HCT116 (cell line): ENCODE measurements around the gene ZNF524. TPM values are rescaled to one million over a fixed set of nuclear protein-coding genes. Genes with fewer than 3 reads are reported as not detected.

Experiments used
- ATAC-seq: fragments of 200-7000 bp; cut with Tn5 transposase; 2 replicates; pipeline ENCODE4 v1.9.1; 2020; ENCODE audit warnings: mild to moderate bottlenecking, moderate library complexity
- BruUV-seq: library from RNA; stranded (reverse); fragments of 400-500 nt; replicated peaks from 2 replicates; lab custom pipeline; 2021; lab: Mats Ljungman, UMichigan
- CTCF ChIA-PET: fragments of 300-600 bp; sonication (Branson Sonifier 250); formaldehyde crosslinking; loops from one replicate; lab custom pipeline; 2021; ENCODE audit warnings: antibody characterized with exemption; lab: Charles Lee
- POLR2A ChIA-PET: fragments of 300-600, 350-600 bp; sonication (Branson Sonifier 250); formaldehyde crosslinking; loops from one replicate; lab custom pipeline; 2021; ENCODE audit warnings: antibody characterized with exemption; lab: Charles Lee
- RAD21 ChIA-PET, 2 experiments: fragments of 300-600 bp; sonication (Branson Sonifier 250); formaldehyde crosslinking; loops; one replicate each; lab custom pipeline; 2023; ENCODE audit warnings: low total read pairs in 2 of 2; ENCODE audit not compliant: uncharacterized antibody in 2 of 2, unreplicated experiment in 2 of 2, low non-redundant PET in 1 of 2; lab: Charles Lee
- DNase-seq: peaks from one replicate; pipeline ENCODE4 v3.0.0-alpha.2; 2010; ENCODE audit warnings: low read depth, low spot score
- H2AFZ ChIP-seq: fragments of 200-600 bp; shearing (Covaris generic), sonication (generic); 2 replicates; pipeline ENCODE4 v1.6.1; 2017; ENCODE audit warnings: low read depth, mixed run types, mixed read lengths, antibody characterized with exemption, low read length; ENCODE audit not compliant: poor library complexity, severe bottlenecking
- H3K27ac ChIP-seq: 2 replicates; pipeline ENCODE4 v1.5.1; 2012; ENCODE audit warnings: low read depth, low read length
- H3K27me3 ChIP-seq: fragments of 200-600 bp; sonication (generic); 2 replicates; pipeline ENCODE4 v1.6.1; 2016; ENCODE audit warnings: mixed run types, low read length, mixed read lengths; ENCODE audit not compliant: insufficient read depth
- H3K36me3 ChIP-seq, 2 experiments: fragments of 200-500 bp in 1 of 2; fragments of 200-600 bp in 1 of 2; sonication (Bioruptor generic) in 1 of 2; sonication (generic) in 1 of 2; 2 replicates each; pipeline versions ENCODE4 v1.5.1 to v1.6.1; 2014 to 2016; ENCODE audit warnings: low read length in 2 of 2, inconsistent platforms in 1 of 2, mixed read lengths in 1 of 2, mixed run types in 1 of 2; ENCODE audit not compliant: insufficient read depth in 2 of 2, control insufficient read depth in 1 of 2
- H3K4me1 ChIP-seq, 2 experiments: fragments of 200-600 bp in 1 of 2; sonication (generic) in 1 of 2; 2 replicates each; pipeline versions ENCODE4 v1.5.1 to v1.6.1; 2012 to 2017; ENCODE audit warnings: low read length in 2 of 2, inconsistent platforms in 1 of 2, mild to moderate bottlenecking in 1 of 2, mixed read lengths in 1 of 2, mixed run types in 1 of 2, moderate library complexity in 1 of 2; ENCODE audit not compliant: insufficient read depth in 2 of 2, control insufficient read depth in 1 of 2
- H3K4me2 ChIP-seq: fragments of 200-600 bp; sonication (generic); 2 replicates; pipeline ENCODE4 v1.6.1; 2017; ENCODE audit warnings: mixed run types, low read length, mixed read lengths
- H3K4me3 ChIP-seq, 2 experiments: fragments of 200-600 bp in 1 of 2; sonication (generic) in 1 of 2; replicated peaks in 1 of 2; 2 replicates each; pipeline ENCODE4 v1.5.1; 2011 to 2016; ENCODE audit warnings: low read length in 2 of 2, control low read depth in 1 of 2, low read depth in 1 of 2, mild to moderate bottlenecking in 1 of 2, mixed read lengths in 1 of 2, mixed run types in 1 of 2
- H3K79me2 ChIP-seq: fragments of 200-600 bp; sonication (generic); 2 replicates; pipeline ENCODE4 v1.6.1; 2017; ENCODE audit warnings: mild to moderate bottlenecking, mixed run types, low read length, moderate library complexity, mixed read lengths; ENCODE audit not compliant: insufficient read depth
- H3K9ac ChIP-seq: fragments of 200-600 bp; sonication (generic); 2 replicates; pipeline ENCODE4 v1.6.1; 2016; ENCODE audit warnings: low read length, mixed read lengths
- H3K9me2 ChIP-seq: fragments of 200-600 bp; sonication (generic), shearing (Covaris generic); 2 replicates; pipeline ENCODE4 v1.6.1; 2017; ENCODE audit warnings: mixed run types, mild to moderate bottlenecking, moderate library complexity; ENCODE audit not compliant: insufficient read depth
- H3K9me3 ChIP-seq, 2 experiments: fragments of 200-500 bp in 1 of 2; fragments of 200-600 bp in 1 of 2; sonication (Bioruptor generic) in 1 of 2; sonication (generic) in 1 of 2; 2 replicates each; pipeline ENCODE4 v1.6.1; 2014 to 2017; ENCODE audit warnings: low read length in 2 of 2, mixed read lengths in 2 of 2, inconsistent platforms in 1 of 2, low read depth in 1 of 2, mild to moderate bottlenecking in 1 of 2, mixed run types in 1 of 2, moderate library complexity in 1 of 2; ENCODE audit not compliant: control insufficient read depth in 1 of 2, insufficient read depth in 1 of 2
- H4K20me1 ChIP-seq: fragments of 200-600 bp; sonication (generic), shearing (Covaris generic); 2 replicates; pipeline ENCODE4 v1.6.1; 2017; ENCODE audit warnings: mixed run types, mild to moderate bottlenecking, moderate library complexity; ENCODE audit not compliant: insufficient read depth
- CBX3 ChIP-seq: IDR thresholded peaks from 2 replicates; pipeline ENCODE4 v1.6.1; 2012; ENCODE audit warnings: low read depth
- CTCF ChIP-seq, 3 experiments: fragments of 200-600 bp in 1 of 3; sonication (generic) in 1 of 3; IDR thresholded peaks in 2 of 3; conservative IDR thresholded peaks in 1 of 3; 2 replicates each; pipeline ENCODE4 v1.5.1; 2012 to 2017; ENCODE audit warnings: low read depth in 2 of 3, low read length in 2 of 3, antibody characterized with exemption in 1 of 3, borderline replicate concordance in 1 of 3, control low read depth in 1 of 3, mild to moderate bottlenecking in 1 of 3, mixed read lengths in 1 of 3, mixed run types in 1 of 3, moderate library complexity in 1 of 3; ENCODE audit not compliant: insufficient read depth in 1 of 3
- EGR1 ChIP-seq: IDR thresholded peaks from 2 replicates; pipeline ENCODE4 v1.6.1; 2012; ENCODE audit warnings: low read depth
- ELF1 ChIP-seq: IDR thresholded peaks from 2 replicates; pipeline ENCODE4 v1.6.1; 2012; ENCODE audit warnings: low read depth, borderline replicate concordance
- FOSL1 ChIP-seq: IDR thresholded peaks from 2 replicates; pipeline ENCODE4 v1.6.1; 2012; ENCODE audit warnings: low read depth
- JUND ChIP-seq: IDR thresholded peaks from 2 replicates; pipeline ENCODE4 v1.6.1; 2012
- MAX ChIP-seq: IDR thresholded peaks from 2 replicates; pipeline ENCODE4 v1.6.1; 2012
- POLR2A ChIP-seq: IDR thresholded peaks from 2 replicates; pipeline ENCODE4 v1.7.0; 2011; ENCODE audit warnings: borderline replicate concordance; ENCODE audit not compliant: insufficient read depth, insufficient read length; ENCODE audit errors: extremely low read depth
- POLR2AphosphoS5 ChIP-seq: IDR thresholded peaks from 2 replicates; pipeline ENCODE4 v1.6.1; 2011; ENCODE audit warnings: mild to moderate bottlenecking, low read depth, low read length, moderate library complexity
- RAD21 ChIP-seq: IDR thresholded peaks from 2 replicates; pipeline ENCODE4 v1.6.1; 2012; ENCODE audit warnings: low read depth, mild to moderate bottlenecking
- SIN3A ChIP-seq: IDR thresholded peaks from 2 replicates; pipeline ENCODE4 v1.6.1; 2012; ENCODE audit warnings: low read depth
- SP1 ChIP-seq: IDR thresholded peaks from 2 replicates; pipeline ENCODE4 v1.6.1; 2012; ENCODE audit warnings: low read depth
- YY1 ChIP-seq: IDR thresholded peaks from 2 replicates; pipeline ENCODE4 v1.6.1; 2011; ENCODE audit warnings: low read length, low read depth, moderate library complexity, mild to moderate bottlenecking; ENCODE audit not compliant: insufficient replicate concordance; ENCODE audit errors: extremely low read depth
- ZBTB33 ChIP-seq: IDR thresholded peaks from 2 replicates; pipeline ENCODE4 v1.6.1; 2011; ENCODE audit warnings: mild to moderate bottlenecking, low read length, moderate library complexity; ENCODE audit not compliant: insufficient replicate concordance; ENCODE audit errors: extremely low read depth
- ZFX ChIP-seq: fragments of 450-650 bp; IDR thresholded peaks from 2 replicates; pipeline ENCODE4 v1.6.1; 2017
- intact Hi-C: fragments of 100-400 bp; cut with micrococcal nuclease; formaldehyde crosslinking; loops from 2 replicates; pipeline ENCODE4 v1.10.0; 2022
- total RNA-seq: library from RNA; stranded (reverse); gene quantifications from one replicate; pipeline ENCODE4 v1.2.1, GENCODE V29; 2021; ENCODE audit not compliant: unreplicated experiment

The ZNF524 gene
- total RNA-seq, 1 experiment from 2014 or later, result 17.2 TPM

GRCh38 chr19:55643003-55643886 is 43.2 kb downstream of the ZNF524 start, which contains the start of gene ZNF581:
Gene ZNF581, plus strand, starts transcription at chr19:55643649. Its CDS starts 923 bp downstream, at chr19:55644572.
- Histone ChIP-seq H3K27me3 (no peaks in the 10 kb centered on the region), H2AFZ (no peak within 1 kb of the TSS), H3K9me3 (no peaks in the 10 kb centered on the region), H3K79me2 (peaks cover 57% of the 10 kb centered on the region), H3K4me1 (peaks cover 16 to 51% of the 10 kb centered on the region in 2 experiments; a peak in 3 of 4 replicates), H3K9ac (peak within 1 kb of the TSS; percentile 99), H4K20me1 (no peaks in the 10 kb centered on the region), H3K4me2 (peak within 1 kb of the TSS; percentile 75), H3K9me2 (no peaks in the 10 kb centered on the region), H3K4me3 (peak within 1 kb of the TSS; percentile 94 to 97), H3K27ac (peak within 1 kb of the TSS; percentile 96), H3K36me3 (peaks cover 10 to 12% of the 10 kb centered on the region in 2 experiments; a peak in 3 of 4 replicates)
- TF ChIP-seq SP1, result peak; percentile 69
- TF ChIP-seq POLR2AphosphoS5, result peak; percentile 70
- TF ChIP-seq POLR2A, result peak; percentile 91
- TF ChIP-seq ELF1, result no peak; the same call in 1 of the 2 replicates
- no peak for TF ChIP-seq RAD21
- TF ChIP-seq EGR1, result peak; percentile 79
- TF ChIP-seq ZBTB33, result no peak
- TF ChIP-seq JUND, result no peak
- TF ChIP-seq CTCF (IDR thresholded peaks at IDR 0.05 in 2 of 3, conservative IDR thresholded peaks at IDR 0.05 in 1 of 3; ENCODE audit: borderline replicate concordance in 1 of 3, insufficient read depth in 1 of 3, low read depth in 2 of 3, low read length in 2 of 3), result no peak
- TF ChIP-seq ZFX, result no peak; the same call in 1 of the 2 replicates
- TF ChIP-seq FOSL1, result no peak
- TF ChIP-seq CBX3, result no peak; the same call in 1 of the 2 replicates
- TF ChIP-seq YY1, result peak; percentile 68
- peak; percentile 37; the same call in 1 of the 2 replicates for TF ChIP-seq SIN3A
- TF ChIP-seq MAX, result peak; percentile 61
- peak; percentile 68 for ATAC-seq
- POLR2A ChIA-PET, result interaction anchor here (1.0 to 1.9 kb wide), 5 partner anchors 8 to 44 kb away, joined by 3 to 15 read pairs (median 5); partner anchors contain the start of genes FIZ1, U2AF2 and ZNF784
- CTCF ChIA-PET, result interaction anchor here (0.8 to 2.8 kb wide), 2 partner anchors 10 to 11 kb away, joined by 4 to 12 read pairs; partner anchors contain the start of gene U2AF2
- no TSS peak for BruUV-seq
- RAD21 ChIA-PET, result interaction anchor here (0.6 kb wide), 3 partner anchors 9 to 497 kb away, joined by 4 to 10 read pairs (median 4); no protein-coding TSS in a partner anchor
- intact Hi-C loops, result no loop called here
- DNase-seq, result no peak
